Hepatocyte (in vitro differentiated cells): ENCODE data around the gene ETV6. TPM values are rescaled to one million over a fixed set of nuclear protein-coding genes. Genes with fewer than 3 reads are reported as not detected.

Source experiments
- DNase-seq: peaks from one replicate; pipeline ENCODE4 v3.0.0-alpha.2; 2016; ENCODE audit warnings: low spot score
- H2AFZ ChIP-seq: fragments of 200-600 bp; sonication (generic); 2 replicates; pipeline ENCODE4 v1.6.0; 2016; ENCODE audit warnings: antibody characterized with exemption, mild to moderate bottlenecking
- H3K27ac ChIP-seq: fragments of 200-600 bp; sonication (generic); 2 replicates; pipeline ENCODE4 v1.5.1; 2016; ENCODE audit warnings: mild to moderate bottlenecking
- H3K27me3 ChIP-seq: fragments of 200-600 bp; sonication (generic); 2 replicates; pipeline ENCODE4 v1.6.1; 2016
- H3K36me3 ChIP-seq: fragments of 200-600 bp; sonication (generic); replicated peaks from 2 replicates; pipeline ENCODE4 v1.5.1; 2016; ENCODE audit warnings: low read depth; ENCODE audit not compliant: insufficient read depth
- H3K4me1 ChIP-seq: fragments of 200-600 bp; sonication (generic); 2 replicates; pipeline ENCODE4 v1.5.1; 2016; ENCODE audit warnings: mild to moderate bottlenecking, moderate library complexity; ENCODE audit not compliant: insufficient read depth
- H3K4me2 ChIP-seq: fragments of 200-600 bp; sonication (generic); 2 replicates; pipeline ENCODE4 v1.6.0; 2016
- H3K4me3 ChIP-seq: fragments of 200-600 bp; sonication (generic); 2 replicates; pipeline ENCODE4 v1.5.1; 2016; ENCODE audit warnings: mild to moderate bottlenecking
- H3K79me2 ChIP-seq: fragments of 200-600 bp; sonication (generic); 2 replicates; pipeline ENCODE4 v1.6.0; 2017; ENCODE audit warnings: mild to moderate bottlenecking
- H3K9me2 ChIP-seq: fragments of 200-600 bp; sonication (generic); replicated peaks from 2 replicates; pipeline ENCODE4 v1.6.0; 2017; ENCODE audit warnings: mild to moderate bottlenecking; ENCODE audit not compliant: insufficient read depth
- H3K9me3 ChIP-seq: fragments of 200-600 bp; sonication (generic); 2 replicates; pipeline ENCODE4 v1.5.1; 2016; ENCODE audit warnings: low read depth, mild to moderate bottlenecking
- H4K20me1 ChIP-seq: fragments of 200-600 bp; sonication (generic); 2 replicates; pipeline ENCODE4 v1.6.0; 2016; ENCODE audit warnings: mild to moderate bottlenecking; ENCODE audit not compliant: insufficient read depth, poor library complexity, severe bottlenecking
- CTCF ChIP-seq: fragments of 200-600 bp; sonication (generic); IDR thresholded peaks from 2 replicates; pipeline ENCODE4 v1.5.1; 2016; ENCODE audit warnings: antibody characterized with exemption, mild to moderate bottlenecking; ENCODE audit not compliant: poor library complexity
- EZH2 ChIP-seq: fragments of 200-600 bp; sonication (generic); IDR thresholded peaks from 2 replicates; pipeline ENCODE4 v1.6.1; 2016; ENCODE audit warnings: antibody characterized with exemption, mild to moderate bottlenecking, borderline replicate concordance
- EZH2phosphoT487 ChIP-seq: fragments of 200-600 bp; sonication (generic); IDR thresholded peaks from one replicate; pipeline ENCODE4 v1.6.1; 2018; ENCODE audit warnings: antibody characterized with exemption, mild to moderate bottlenecking, low read depth, moderate library complexity; ENCODE audit not compliant: unreplicated experiment, severe bottlenecking
- WGBS: methylation state at CpG from one replicate; pipeline ENCODE4 v1.1.6; 2016; ENCODE audit warnings: low lambda C conversion rate; ENCODE audit errors: missing lambda C conversion rate; 5-methylcytosine and 5-hydroxymethylcytosine counted together
- polyA plus RNA-seq: library from polyadenylated mRNA; unstranded; fragments of >200 nt; fragmentation: Nextera tagmentation; extraction: Ambion mirVana; gene quantifications from 2 replicates; pipeline ENCODE4 v1.2.1, GENCODE V29; 2016
- total RNA-seq: library from RNA; depleted of rRNA; stranded (reverse); fragments of >200 nt; gene quantifications from 2 replicates; pipeline ENCODE4 v1.2.3, GENCODE V29; 2014

ETV6 gene
- total and polyA plus RNA-seq, 2 experiments from 2014 or later, result 8.0 to 9.7 TPM

DNA sequence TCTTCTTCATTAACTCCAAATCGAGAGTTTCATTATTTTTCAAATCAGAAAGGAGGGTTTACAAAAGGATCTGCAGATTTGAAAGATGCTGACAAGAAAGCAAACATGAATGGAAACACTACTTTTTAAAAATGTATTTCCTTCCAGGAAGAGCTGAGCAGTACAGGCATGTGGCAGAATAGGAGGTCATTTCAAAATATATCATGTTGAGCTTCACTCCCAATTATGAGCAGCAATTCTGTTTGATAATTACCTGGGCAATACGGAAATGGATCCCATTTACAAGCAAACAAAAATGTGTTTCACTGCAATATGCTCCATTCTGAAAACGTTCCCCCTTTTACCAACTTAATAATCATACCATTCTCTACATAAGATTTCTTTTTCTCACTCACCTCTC lies 273.6 kb downstream of the ETV6 start:
- Histone ChIP-seq H3K9me3 (no peaks in the 10 kb centered on the region), H3K4me3 (no peak overlapping the region), H3K36me3 (no peaks in the 10 kb centered on the region), H4K20me1 (no peaks in the 10 kb centered on the region), H2AFZ (no peak overlapping the region), H3K4me2 (no peak overlapping the region), H3K27ac (no peak overlapping the region), H3K79me2 (no peaks in the 10 kb centered on the region), H3K27me3 (no peaks in the 10 kb centered on the region), H3K9me2 (no peaks in the 10 kb centered on the region), H3K4me1 (no peaks in the 10 kb centered on the region)
- DNase-seq, result no peak
- WGBS, result 81% methylated on average over 3 of the region's 3 CpGs
- TF ChIP-seq CTCF (no peak), EZH2 (no peak), EZH2phosphoT487 (no peak)

DNA sequence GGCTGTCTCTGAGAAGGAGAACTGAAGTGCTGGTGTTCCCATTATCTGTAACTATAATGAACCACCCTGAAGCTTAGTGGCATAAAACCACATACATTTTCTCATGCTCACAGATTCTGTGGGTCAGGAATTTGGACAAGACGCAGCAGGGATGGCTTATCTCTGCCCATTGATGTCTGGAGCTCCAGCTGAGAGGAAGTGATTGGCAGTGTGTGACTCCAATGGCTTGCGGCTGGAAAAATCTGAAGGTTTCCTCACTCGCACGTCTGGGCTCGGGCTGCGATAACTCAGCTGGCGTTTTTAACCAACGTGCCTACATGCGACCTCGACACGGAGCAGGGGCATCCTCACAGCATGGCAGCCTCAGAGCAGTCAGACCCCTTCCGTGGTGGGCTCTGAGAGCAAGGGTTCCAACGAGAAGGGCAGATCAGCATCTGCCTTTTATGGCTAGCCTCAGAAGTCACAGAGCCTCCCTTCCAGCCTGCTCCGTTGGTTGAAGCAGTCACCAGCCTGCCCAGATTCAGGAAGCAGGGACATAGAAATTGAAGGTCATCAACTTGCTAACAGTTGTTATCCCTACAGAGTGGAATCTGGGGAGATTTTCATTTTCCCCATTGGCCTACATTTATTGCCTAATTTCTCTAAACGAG lies 277.9 kb downstream of the ETV6 start:
- Histone ChIP-seq H3K36me3 (no peaks in the 10 kb centered on the region), H3K27ac (no peak overlapping the region), H3K9me2 (no peaks in the 10 kb centered on the region), H3K4me1 (no peaks in the 10 kb centered on the region), H3K9me3 (no peaks in the 10 kb centered on the region), H3K79me2 (no peaks in the 10 kb centered on the region), H3K4me3 (no peak overlapping the region), H2AFZ (no peak overlapping the region), H3K4me2 (no peak overlapping the region), H4K20me1 (no peaks in the 10 kb centered on the region), H3K27me3 (no peaks in the 10 kb centered on the region)
- no peak for DNase-seq
- TF ChIP-seq CTCF (no peak), EZH2 (no peak), EZH2phosphoT487 (no peak)
- WGBS, result 61% methylated on average over 15 of the region's 15 CpGs

DNA sequence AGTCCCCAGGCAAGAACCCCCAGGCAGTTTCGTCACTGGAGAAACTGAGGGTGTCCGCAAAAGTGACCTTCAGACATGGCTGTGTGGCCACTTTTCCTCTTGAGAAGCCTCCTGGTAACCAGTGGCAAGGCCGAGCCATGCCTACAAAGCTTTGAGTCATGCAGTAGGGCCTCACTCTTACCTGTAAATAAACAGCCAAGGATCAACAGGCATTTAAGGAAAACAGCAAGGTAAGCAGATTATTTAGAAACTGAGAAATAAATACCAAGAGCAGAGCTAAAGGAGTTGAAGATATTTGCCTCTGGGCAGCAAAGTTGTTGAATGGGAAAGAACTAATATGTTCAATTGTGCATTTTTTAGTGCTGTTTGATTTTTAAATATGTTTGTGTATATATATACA lies 280.2 kb downstream of the ETV6 start:
- 96% methylated on average over 3 of the region's 3 CpGs for WGBS
- Histone ChIP-seq H4K20me1 (no peaks in the 10 kb centered on the region), H3K27me3 (no peaks in the 10 kb centered on the region), H3K4me2 (no peak overlapping the region), H3K36me3 (no peaks in the 10 kb centered on the region), H3K79me2 (no peaks in the 10 kb centered on the region), H3K4me1 (no peaks in the 10 kb centered on the region), H3K27ac (no peak overlapping the region), H2AFZ (no peak overlapping the region), H3K4me3 (no peak overlapping the region), H3K9me3 (no peaks in the 10 kb centered on the region), H3K9me2 (no peaks in the 10 kb centered on the region)
- TF ChIP-seq EZH2 (no peak), CTCF (no peak), EZH2phosphoT487 (no peak)
- no peak for DNase-seq

DNA sequence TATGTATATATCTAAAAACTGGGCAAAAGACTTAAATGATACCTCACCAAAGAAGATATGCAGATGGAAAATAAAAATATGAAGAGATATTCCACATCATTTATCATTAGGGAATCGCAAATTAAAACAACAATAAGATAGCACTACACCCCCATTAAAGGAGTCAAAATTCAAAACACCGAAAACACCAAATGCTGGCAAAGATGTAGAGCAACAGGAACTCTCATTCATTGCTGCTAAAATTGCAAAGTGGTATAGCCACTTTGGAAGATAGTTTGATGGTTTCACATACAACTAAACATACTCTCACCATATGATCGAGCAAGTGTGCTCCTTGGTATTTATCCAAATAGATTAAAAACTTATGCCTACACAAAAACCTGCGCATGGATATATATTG lies 289.7 kb downstream of the ETV6 start:
- DNase-seq, result no peak
- Histone ChIP-seq H3K9me3 (no peaks in the 10 kb centered on the region), H3K27ac (no peak overlapping the region), H3K4me3 (no peak overlapping the region), H4K20me1 (no peaks in the 10 kb centered on the region), H3K4me2 (no peak overlapping the region), H3K9me2 (no peaks in the 10 kb centered on the region), H3K79me2 (no peaks in the 10 kb centered on the region), H2AFZ (no peak overlapping the region), H3K36me3 (no peaks in the 10 kb centered on the region), H3K4me1 (no peaks in the 10 kb centered on the region), H3K27me3 (no peaks in the 10 kb centered on the region)
- 90% methylated on average over 4 of the region's 4 CpGs for WGBS
- TF ChIP-seq EZH2 (no peak), CTCF (no peak), EZH2phosphoT487 (no peak)
